Muscle of leg (tissue), 11 donors: ENCODE data around the gene SGF29. TPM values are rescaled to one million over a fixed set of nuclear protein-coding genes. Genes with fewer than 3 reads are reported as not detected.
"Not testable (repeated sequence)": the region's sequence is repeated elsewhere in the genome, so short reads cannot be mapped to it uniquely, and the experiment has no call there.

Source experiments
- DNase-seq: peaks from one replicate; pipeline ENCODE4 v3.0.0; 2013
- H3K27ac ChIP-seq: one replicate; pipeline ENCODE4 v1.5.1; 2013; ENCODE audit warnings: mild to moderate bottlenecking, low read length, control low read depth
- H3K27me3 ChIP-seq: one replicate; pipeline ENCODE4 v1.6.1; 2013; ENCODE audit warnings: low read length; ENCODE audit not compliant: control insufficient read depth, insufficient read depth
- H3K36me3 ChIP-seq: one replicate; pipeline ENCODE4 v1.6.1; 2013; ENCODE audit warnings: low read length; ENCODE audit not compliant: control insufficient read depth, insufficient read depth
- H3K4me1 ChIP-seq: one replicate; pipeline ENCODE4 v1.6.1; 2013; ENCODE audit warnings: low read length; ENCODE audit not compliant: control insufficient read depth, insufficient read depth
- H3K4me3 ChIP-seq: one replicate; pipeline ENCODE4 v1.5.1; 2013; ENCODE audit warnings: low read length, control low read depth
- H3K9me3 ChIP-seq: replicated peaks from 2 replicates; pipeline ENCODE4 v1.6.1; 2013; ENCODE audit warnings: low read depth, low read length; ENCODE audit not compliant: control insufficient read depth
- WGBS: methylation state at CpG from one replicate; pipeline ENCODE4 v1.1.5; 2013; ENCODE audit warnings: missing lambda C conversion rate; ENCODE audit not compliant: insufficient coverage; 5-methylcytosine and 5-hydroxymethylcytosine counted together
- polyA plus RNA-seq, 8 donors: library from polyadenylated mRNA; unstranded; fragments of 120-200 nt; gene quantifications; one replicate each; pipeline versions ENCODE4 v1.2.1 to v1.2.3, GENCODE V29; 2013; ENCODE audit warnings: inconsistent platforms in 1 of 8, low replicate concordance in 1 of 8; ENCODE audit not compliant: insufficient read length in 8 of 8, insufficient read depth in 1 of 8
- total RNA-seq: library from RNA; stranded (reverse); fragments of 120-200 nt; gene quantifications from one replicate; pipeline ENCODE4 v1.2.4, GENCODE V29; 2013

SGF29 gene
- total and polyA plus RNA-seq, 9 donors, result 14.7 to 22.9 (median 17.5) TPM

GRCh38 chr16:28543072-28543471 lies 10.6 kb upstream of the SGF29 start:
- Histone ChIP-seq H3K4me1 (peaks cover 12% of the 10 kb centered on the region), H3K4me3 (no peak overlapping the region), H3K36me3 (no peaks in the 10 kb centered on the region), H3K27me3 (peaks cover 3% of the 10 kb centered on the region), H3K27ac (peak overlapping the region; percentile 47), H3K9me3 (no peaks in the 10 kb centered on the region)
- WGBS, result no CpG with 5 or more reads among the region's 7 CpGs
- peak; percentile 69 for DNase-seq

- DNase-seq, result no peak
- WGBS, result no CpG with 5 or more reads among the region's 3 CpGs
- Histone ChIP-seq H3K4me3 (no peak overlapping the region), H3K27ac (no peak overlapping the region), H3K27me3 (peaks cover 6% of the 10 kb centered on the region), H3K36me3 (no peaks in the 10 kb centered on the region), H3K9me3 (no peaks in the 10 kb centered on the region), H3K4me1 (no peaks in the 10 kb centered on the region)
Observed at GRCh38 chr16:28544998-28545397, 8.7 kb upstream of the SGF29 start.

- not testable (repeated sequence) for H3K27me3 ChIP-seq, H3K4me1 ChIP-seq, DNase-seq, H3K36me3 ChIP-seq, H3K9me3 ChIP-seq, H3K27ac ChIP-seq, H3K4me3 ChIP-seq
- WGBS, result 93% methylated on average over 5 of the region's 7 CpGs
Observed at GRCh38 chr16:28545964-28546363, 7.8 kb upstream of the SGF29 start.

GRCh38 chr16:28546626-28547025 lies 7.1 kb upstream of the SGF29 start:
- Histone ChIP-seq H3K27ac (no peak overlapping the region), H3K36me3 (no peaks in the 10 kb centered on the region), H3K27me3 (peaks cover 6% of the 10 kb centered on the region), H3K4me1 (no peaks in the 10 kb centered on the region), H3K9me3 (no peaks in the 10 kb centered on the region), H3K4me3 (no peak overlapping the region)
- no peak for DNase-seq
- WGBS, result 58% methylated on average over 2 of the region's 7 CpGs

- Histone ChIP-seq H3K9me3 (no peaks in the 10 kb centered on the region), H3K27me3 (peaks cover 6% of the 10 kb centered on the region), H3K27ac (no peak overlapping the region), H3K4me3 (no peak overlapping the region), H3K36me3 (no peaks in the 10 kb centered on the region), H3K4me1 (no peaks in the 10 kb centered on the region)
- DNase-seq, result no peak
- 70% methylated on average over 6 of the region's 14 CpGs for WGBS
Observed at GRCh38 chr16:28548306-28548802, 5.4 kb upstream of the SGF29 start.

GRCh38 chr16:28549301-28549899 lies 4.3 kb upstream of the SGF29 start:
- Histone ChIP-seq H3K36me3 (no peaks in the 10 kb centered on the region), H3K4me1 (peaks cover 1% of the 10 kb centered on the region), H3K9me3 (no peaks in the 10 kb centered on the region), H3K4me3 (no peak overlapping the region), H3K27me3 (peaks cover 6% of the 10 kb centered on the region), H3K27ac (no peak overlapping the region)
- DNase-seq, result peak; percentile 57
- WGBS, result 53% methylated on average over 3 of the region's 11 CpGs

GRCh38 chr16:28554634-28555423 lies 1.1 kb downstream of the SGF29 start:
- no peaks in the 10 kb centered on the region for H3K27me3 ChIP-seq
- peak overlapping the region; percentile 53 for H3K4me3 ChIP-seq
- WGBS, result 89% methylated on average over 10 of the region's 15 CpGs
- no peak for DNase-seq
- peaks cover 7% of the 10 kb centered on the region for H3K4me1 ChIP-seq
- peaks cover 20% of the 10 kb centered on the region for H3K36me3 ChIP-seq
- H3K9me3 ChIP-seq, result no peaks in the 10 kb centered on the region
- H3K27ac ChIP-seq, result no peak overlapping the region

- Histone ChIP-seq H3K4me3 (no peak overlapping the region), H3K36me3 (peaks cover 22% of the 10 kb centered on the region), H3K4me1 (peaks cover 7% of the 10 kb centered on the region), H3K9me3 (no peaks in the 10 kb centered on the region), H3K27me3 (no peaks in the 10 kb centered on the region), H3K27ac (no peak overlapping the region)
- 60% methylated on average over 1 of the region's 2 CpGs for WGBS
- no peak for DNase-seq
Observed at GRCh38 chr16:28555561-28555960, 1.8 kb downstream of the SGF29 start.

GRCh38 chr16:28556914-28557320 lies 3.2 kb downstream of the SGF29 start:
- Histone ChIP-seq H3K27ac (no peak overlapping the region), H3K4me3 (no peak overlapping the region), H3K4me1 (peaks cover 8% of the 10 kb centered on the region), H3K9me3 (no peaks in the 10 kb centered on the region), H3K36me3 (peaks cover 22% of the 10 kb centered on the region), H3K27me3 (no peaks in the 10 kb centered on the region)
- WGBS, result 100% methylated on average over 1 of the region's 2 CpGs
- DNase-seq, result no peak

- Histone ChIP-seq H3K4me1 (peaks cover 13% of the 10 kb centered on the region), H3K4me3 (no peak overlapping the region), H3K9me3 (no peaks in the 10 kb centered on the region), H3K27ac (no peak overlapping the region), H3K27me3 (no peaks in the 10 kb centered on the region), H3K36me3 (peaks cover 22% of the 10 kb centered on the region)
- no peak for DNase-seq
- whole genome bisulfite sequencing, result no CpG with 5 or more reads among the region's 3 CpGs
Observed at GRCh38 chr16:28558456-28558855, 4.7 kb downstream of the SGF29 start.
